Nephron progenitor cell (in vitro differentiated cells): ENCODE measurements around the gene HSDL2.

ENCODE experiments used
- DNase-seq: peaks from one replicate; pipeline ENCODE4 v3.0.0; 2021
- H3K27ac Mint-ChIP-seq: 2 replicates; pipeline ENCODE4 v1.8.0; 2021; ENCODE audit warnings: mild to moderate bottlenecking, moderate library complexity, mixed read lengths
- H3K27me3 Mint-ChIP-seq: 2 replicates; pipeline ENCODE4 v1.8.0; 2021; ENCODE audit warnings: mild to moderate bottlenecking, low read depth, mixed read lengths; ENCODE audit not compliant: poor library complexity
- H3K36me3 Mint-ChIP-seq: 2 replicates; pipeline ENCODE4 v1.8.0; 2021; ENCODE audit warnings: low read depth, mixed read lengths
- H3K4me1 Mint-ChIP-seq: 2 replicates; pipeline ENCODE4 v1.8.0; 2021; ENCODE audit warnings: mixed read lengths
- H3K4me3 Mint-ChIP-seq: 2 replicates; pipeline ENCODE4 v1.8.0; 2021; ENCODE audit warnings: mild to moderate bottlenecking, moderate library complexity, mixed read lengths
- H3K9me3 Mint-ChIP-seq: 2 replicates; pipeline ENCODE4 v1.8.0; 2021; ENCODE audit warnings: mild to moderate bottlenecking, moderate library complexity, mixed read lengths
- CTCF ChIP-seq: fragments of 200-600 bp; sonication (generic); IDR thresholded peaks from 2 replicates; pipeline ENCODE4 v1.5.0; 2021; ENCODE audit warnings: antibody characterized with exemption

The HSDL2 gene

GRCh38 chr9:112502175-112502946 is 122.5 kb downstream of the HSDL2 start:
- no peak overlapping the region for H3K27ac Mint-ChIP-seq
- peaks cover 3% of the 10 kb centered on the region for H3K4me1 Mint-ChIP-seq
- DNase-seq: no peak
- peaks cover 47% of the 10 kb centered on the region for H3K9me3 Mint-ChIP-seq
- TF ChIP-seq CTCF: no peak
- no peaks in the 10 kb centered on the region for H3K27me3 Mint-ChIP-seq
- H3K4me3 Mint-ChIP-seq: no peak overlapping the region
- peaks cover 80% of the 10 kb centered on the region for H3K36me3 Mint-ChIP-seq

GRCh38 chr9:112503170-112503569 is 123.3 kb downstream of the HSDL2 start:
- peaks cover 78% of the 10 kb centered on the region for H3K36me3 Mint-ChIP-seq
- no peak overlapping the region for H3K27ac Mint-ChIP-seq
- TF ChIP-seq CTCF: no peak
- H3K4me1 Mint-ChIP-seq: peaks cover 3% of the 10 kb centered on the region
- H3K9me3 Mint-ChIP-seq: peaks cover 41% of the 10 kb centered on the region
- no peak overlapping the region for H3K4me3 Mint-ChIP-seq
- no peaks in the 10 kb centered on the region for H3K27me3 Mint-ChIP-seq
- DNase-seq: no peak

GRCh38 chr9:112505086-112505485 is 125.2 kb downstream of the HSDL2 start:
- H3K4me1 Mint-ChIP-seq: peaks cover 3% of the 10 kb centered on the region
- peaks cover 62% of the 10 kb centered on the region for H3K36me3 Mint-ChIP-seq
- H3K27ac Mint-ChIP-seq: no peak overlapping the region

GRCh38 chr9:112505607-112506006 is 125.7 kb downstream of the HSDL2 start:
- no peak overlapping the region for H3K4me3 Mint-ChIP-seq
- TF ChIP-seq CTCF: no peak
- H3K27me3 Mint-ChIP-seq: no peaks in the 10 kb centered on the region
- peak overlapping the region; percentile 58 for H3K27ac Mint-ChIP-seq
- peaks cover 30% of the 10 kb centered on the region for H3K9me3 Mint-ChIP-seq
- DNase-seq: no peak
- peaks cover 3% of the 10 kb centered on the region for H3K4me1 Mint-ChIP-seq
- peaks cover 58% of the 10 kb centered on the region for H3K36me3 Mint-ChIP-seq

More at GRCh38 chr9:112505086-112505485, 125.2 kb downstream of the HSDL2 start:
- Mint-ChIP-seq H3K9me3 (peaks cover 30% of the 10 kb centered on the region), H3K27me3 (no peaks in the 10 kb centered on the region), H3K4me3 (no peak overlapping the region)
- no peak for TF ChIP-seq CTCF
- DNase-seq: no peak

- Mint-ChIP-seq H3K4me3 (no peak overlapping the region), H3K36me3 (peaks cover 48% of the 10 kb centered on the region), H3K4me1 (peaks cover 3% of the 10 kb centered on the region), H3K9me3 (peaks cover 20% of the 10 kb centered on the region), H3K27ac (no peak overlapping the region), H3K27me3 (no peaks in the 10 kb centered on the region)
- TF ChIP-seq CTCF: no peak
- DNase-seq: no peak
Measured at GRCh38 chr9:112506571-112506970, 126.7 kb downstream of the HSDL2 start.
